Esophagus muscularis mucosa (tissue), 4 donors: ENCODE data around the gene PLSCR3. TPM values are rescaled to one million over a fixed set of nuclear protein-coding genes. Genes with fewer than 3 reads are reported as not detected.
A peak's percentile ranks its signal among the peaks of the same experiment; 100 is the strongest.

Experiments used
- DNase-seq: peaks from one replicate; pipeline ENCODE4 v3.0.0-alpha.2; 2017; ENCODE audit errors: extremely low spot score
- H3K27ac ChIP-seq, 4 donors: fragments of 200-600 bp; sonication (generic); replicated peaks in 1 of 4; 1 replicate in 3 of 4; 2 replicates in 1 of 4; pipeline ENCODE4 v1.5.1; 2016 to 2019; ENCODE audit warnings: mild to moderate bottlenecking in 1 of 4
- H3K27me3 ChIP-seq, 4 donors: fragments of 200-600 bp; sonication (generic); one replicate each; pipeline versions ENCODE4 v1.5.1 to v1.6.0; 2016 to 2019
- H3K36me3 ChIP-seq, 4 donors: fragments of 200-600 bp; sonication (generic); one replicate each; pipeline ENCODE4 v1.5.1; 2016 to 2019
- H3K4me1 ChIP-seq, 4 donors: fragments of 200-600 bp; sonication (generic); one replicate each; pipeline ENCODE4 v1.5.1; 2016 to 2019
- H3K4me3 ChIP-seq, 4 donors: fragments of 200-600 bp; sonication (generic); 1 replicate in 2 of 4; 2 replicates in 2 of 4; pipeline ENCODE4 v1.5.1; 2016 to 2019; ENCODE audit warnings: mild to moderate bottlenecking in 4 of 4, moderate library complexity in 1 of 4
- H3K9me3 ChIP-seq, 4 donors: fragments of 200-600 bp; sonication (generic); 1 replicate in 3 of 4; 2 replicates in 1 of 4; pipeline ENCODE4 v1.5.1; 2016 to 2019
- CTCF ChIP-seq, 3 experiments: fragments of 200-600 bp in 2 of 3; fragments of 450-650 bp in 1 of 3; sonication (generic) in 2 of 3; IDR thresholded peaks; one replicate each; pipeline ENCODE4 v1.5.1; 2017 to 2019; ENCODE audit warnings: antibody characterized with exemption in 3 of 3, mild to moderate bottlenecking in 2 of 3, moderate library complexity in 1 of 3
- EP300 ChIP-seq: sonication (generic); formaldehyde crosslinking; IDR thresholded peaks from one replicate; pipeline ENCODE4 v1.6.1; 2017; ENCODE audit warnings: antibody characterized with exemption
- POLR2A ChIP-seq: fragments of 450-650 bp; IDR thresholded peaks from one replicate; pipeline ENCODE4 v1.6.1; 2017; ENCODE audit warnings: antibody characterized with exemption, moderate library complexity, mild to moderate bottlenecking, low read depth
- POLR2AphosphoS5 ChIP-seq, 2 donors: sonication (generic); formaldehyde crosslinking; IDR thresholded peaks; one replicate each; pipeline ENCODE4 v1.6.1; 2017; ENCODE audit warnings: antibody characterized with exemption in 2 of 2
- WGBS: methylation state at CpG from one replicate; pipeline ENCODE4 v1.1.5; 2018; 5-methylcytosine and 5-hydroxymethylcytosine counted together
- intact Hi-C: fragments of 100-400 bp; cut with DNase I; formaldehyde crosslinking; loops from one replicate; pipeline ENCODE4 v1.15.1; 2023
- total RNA-seq, 4 donors: library from RNA; depleted of rRNA; stranded (reverse); fragments of >200 nt; gene quantifications; one replicate each; pipeline versions ENCODE4 v1.1.0 to v1.2.1, GENCODE V29; 2016

The PLSCR3 gene
- total RNA-seq, 4 donors from 2014 or later = 17.7 to 39.9 (median 24.3) TPM

- Histone ChIP-seq H3K27me3 (no peaks in the 10 kb centered on the region), H3K9me3 (no peaks in the 10 kb centered on the region), H3K36me3 (peaks cover 0 to 37% (median 17%) of the 10 kb centered on the region in 4 donors), H3K27ac (no peak overlapping the region), H3K4me1 (peaks cover 4 to 34% (median 21%) of the 10 kb centered on the region in 4 donors), H3K4me3 (no peak overlapping the region)
- WGBS = 84% methylated on average over 5 of the region's 6 CpGs
- TF ChIP-seq EP300 = no peak
- no peak for TF ChIP-seq CTCF (IDR thresholded peaks at IDR 0.05)
- TF ChIP-seq POLR2A = no peak
- TF ChIP-seq POLR2AphosphoS5 (IDR thresholded peaks at IDR 0.05) = no peak
- no peak for DNase-seq
- intact Hi-C loops = no loop called here
Measured at GRCh38 chr17:7408863-7409262, 14.5 kb upstream of the PLSCR3 start.

- Histone ChIP-seq H3K4me3 (no peak overlapping the region), H3K36me3 (peaks cover 0 to 37% (median 17%) of the 10 kb centered on the region in 4 donors), H3K9me3 (no peaks in the 10 kb centered on the region), H3K27ac (no peak overlapping the region), H3K4me1 (peaks cover 4 to 36% (median 23%) of the 10 kb centered on the region in 4 donors), H3K27me3 (no peaks in the 10 kb centered on the region)
- no peak for DNase-seq
- no peak for TF ChIP-seq CTCF (IDR thresholded peaks at IDR 0.05)
- no peak for TF ChIP-seq POLR2AphosphoS5 (IDR thresholded peaks at IDR 0.05)
- no peak for TF ChIP-seq POLR2A
- TF ChIP-seq EP300 = no peak
- intact Hi-C loops = no loop called here
- 100% methylated on average over 3 of the region's 58 CpGs for WGBS
Measured at GRCh38 chr17:7408252-7408727, 14.0 kb upstream of the PLSCR3 start.

GRCh38 chr17:7407485-7408251 is 13.3 kb upstream of the PLSCR3 start, which contains the start of gene NLGN2:
TSS of gene NLGN2 (plus strand) at chr17:7407845. CDS start at chr17:7408256, 411 bp downstream.
- WGBS = 66% methylated on average over 8 of the region's 12 CpGs
- intact Hi-C loops = no loop called here
- Histone ChIP-seq H3K4me3 (no peak within 1 kb of the TSS), H3K27ac (peak within 1 kb of the TSS in 1 of 4 donors; percentile 93), H3K36me3 (peaks cover 0 to 37% (median 17%) of the 10 kb centered on the region in 4 donors), H3K4me1 (peaks cover 10 to 42% (median 29%) of the 10 kb centered on the region in 4 donors), H3K9me3 (no peaks in the 10 kb centered on the region), H3K27me3 (no peaks in the 10 kb centered on the region)
- no peak for DNase-seq
- TF ChIP-seq POLR2A (no peak), CTCF (IDR thresholded peaks at IDR 0.05) (no peak), POLR2AphosphoS5 (IDR thresholded peaks at IDR 0.05) (no peak), EP300 (no peak)

- Histone ChIP-seq H3K27ac (no peak overlapping the region), H3K27me3 (no peaks in the 10 kb centered on the region), H3K4me1 (peaks cover 16 to 48% (median 35%) of the 10 kb centered on the region in 4 donors), H3K9me3 (no peaks in the 10 kb centered on the region), H3K36me3 (peaks cover 0 to 37% (median 17%) of the 10 kb centered on the region in 4 donors), H3K4me3 (no peak overlapping the region)
- no peak for DNase-seq
- TF ChIP-seq POLR2AphosphoS5 (IDR thresholded peaks at IDR 0.05) (no peak), EP300 (no peak), CTCF (IDR thresholded peaks at IDR 0.05) (no peak), POLR2A (no peak)
- intact Hi-C loops = no loop called here
- WGBS = 90% methylated on average over 13 of the region's 13 CpGs
Measured at GRCh38 chr17:7407082-7407481, 12.8 kb upstream of the PLSCR3 start.
